SK-N-MC (cell line): ENCODE measurements around the gene TEDC2.

ENCODE experiments used
- EZH2 ChIP-seq: fragments of 200-600 bp; sonication (generic); IDR thresholded peaks from one replicate; pipeline ENCODE4 v1.6.1; 2017; ENCODE audit warnings: antibody characterized with exemption
- FOXP2 ChIP-seq: optimal IDR thresholded peaks from 2 replicates; pipeline ENCODE3; 2011; ENCODE audit warnings: mild to moderate bottlenecking, moderate library complexity; ENCODE audit not compliant: insufficient read depth; ENCODE audit errors: extremely low read length, control extremely low read depth
- POLR2AphosphoS5 ChIP-seq: IDR thresholded peaks from 2 replicates; pipeline ENCODE4 v1.6.1; 2012; ENCODE audit warnings: mild to moderate bottlenecking, low read depth, low read length, borderline replicate concordance

GRCh38 chr16:2496223-2497115 lies 36.6 kb downstream of the TEDC2 start:
- TF ChIP-seq POLR2AphosphoS5, result no peak
- TF ChIP-seq EZH2, result no peak
- TF ChIP-seq FOXP2, result no peak
